ENCODE measurements around the gene KCNMB1. TPM values are rescaled to one million over a fixed set of nuclear protein-coding genes. Genes with fewer than 3 reads are reported as not detected.

The KCNMB1 gene
- total RNA-seq, 1 donor from 2014 or later, result 0.14 TPM

DNA sequence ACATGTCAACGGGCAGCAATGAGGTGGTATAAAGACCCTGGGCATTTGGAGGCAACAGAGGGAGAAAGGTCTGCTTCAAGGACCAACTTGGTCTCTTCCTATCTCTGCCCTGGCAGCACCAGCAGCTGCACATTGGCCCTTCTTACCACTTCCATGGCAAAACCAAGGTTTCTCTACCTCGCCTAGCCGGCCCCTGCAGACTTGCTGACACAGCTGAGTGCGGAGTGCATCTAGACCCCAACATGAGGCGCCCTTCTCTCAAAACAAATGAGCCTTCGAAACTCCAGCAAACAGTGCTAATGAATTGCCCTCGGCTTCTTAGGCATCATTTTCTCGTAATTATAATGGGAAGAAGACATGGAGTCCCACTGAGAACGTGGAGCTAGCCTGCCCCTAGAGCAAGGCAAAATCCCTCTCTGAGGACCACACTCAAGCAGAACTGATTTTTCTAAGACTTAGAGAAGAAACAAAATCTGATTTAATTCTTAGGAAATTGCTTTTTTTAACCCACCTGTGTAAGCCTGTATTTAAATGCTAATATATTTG lies 42.1 kb downstream of the KCNMB1 start:
- Histone ChIP-seq H3K4me2 (ENCODE audit: low read length) (no peak overlapping the region), H3K4me3 (ENCODE audit: insufficient read depth, low read depth, low read length) (no peak overlapping the region), H2AFZ (ENCODE audit: low read depth, low read length) (no peak overlapping the region), H3K36me3 (ENCODE audit: insufficient read depth, low read length) (no peaks in the 10 kb centered on the region), H4K20me1 (ENCODE audit: insufficient read depth, low read length) (no peaks in the 10 kb centered on the region), H3K9ac (ENCODE audit: low read length) (no peak overlapping the region), H3K27ac (ENCODE audit: low read depth, low read length) (no peak overlapping the region), H3K27me3 (ENCODE audit: insufficient read depth, low read length) (peaks cover 6% of the 10 kb centered on the region), H3K79me2 (ENCODE audit: insufficient read depth, low read length) (no peaks in the 10 kb centered on the region), H3K4me1 (ENCODE audit: insufficient read depth, low read length) (no peaks in the 10 kb centered on the region), H3K9me3 (ENCODE audit: insufficient read depth, low read depth, low read length) (no peaks in the 10 kb centered on the region)
- FAIRE-seq, result no peak
- no peak overlapping the region for H3K27ac Mint-ChIP-seq (ENCODE audit: unreplicated experiment)
- no peak for TF ChIP-seq EZH2 (IDR thresholded peaks at IDR 0.05; ENCODE audit: insufficient read depth, low read length)
- TF ChIP-seq, protein P1, sequence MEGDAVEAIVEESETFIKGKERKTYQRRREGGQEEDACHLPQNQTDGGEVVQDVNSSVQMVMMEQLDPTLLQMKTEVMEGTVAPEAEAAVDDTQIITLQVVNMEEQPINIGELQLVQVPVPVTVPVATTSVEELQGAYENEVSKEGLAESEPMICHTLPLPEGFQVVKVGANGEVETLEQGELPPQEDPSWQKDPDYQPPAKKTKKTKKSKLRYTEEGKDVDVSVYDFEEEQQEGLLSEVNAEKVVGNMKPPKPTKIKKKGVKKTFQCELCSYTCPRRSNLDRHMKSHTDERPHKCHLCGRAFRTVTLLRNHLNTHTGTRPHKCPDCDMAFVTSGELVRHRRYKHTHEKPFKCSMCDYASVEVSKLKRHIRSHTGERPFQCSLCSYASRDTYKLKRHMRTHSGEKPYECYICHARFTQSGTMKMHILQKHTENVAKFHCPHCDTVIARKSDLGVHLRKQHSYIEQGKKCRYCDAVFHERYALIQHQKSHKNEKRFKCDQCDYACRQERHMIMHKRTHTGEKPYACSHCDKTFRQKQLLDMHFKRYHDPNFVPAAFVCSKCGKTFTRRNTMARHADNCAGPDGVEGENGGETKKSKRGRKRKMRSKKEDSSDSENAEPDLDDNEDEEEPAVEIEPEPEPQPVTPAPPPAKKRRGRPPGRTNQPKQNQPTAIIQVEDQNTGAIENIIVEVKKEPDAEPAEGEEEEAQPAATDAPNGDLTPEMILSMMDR (IDR thresholded peaks at IDR 0.05; ENCODE audit: insufficient read depth, low read depth, low read length), result no peak
- H3K27me3 Mint-ChIP-seq (ENCODE audit: low read depth, unreplicated experiment), result peaks cover 22% of the 10 kb centered on the region
- no peak overlapping the region for H3K4me3 Mint-ChIP-seq (ENCODE audit: unreplicated experiment)
- H3K9me3 Mint-ChIP-seq (ENCODE audit: unreplicated experiment), result peaks cover 4% of the 10 kb centered on the region
- peaks cover 7% of the 10 kb centered on the region for H3K4me1 Mint-ChIP-seq (ENCODE audit: low read depth, unreplicated experiment)
- H3K36me3 Mint-ChIP-seq (ENCODE audit: low read depth, unreplicated experiment), result no peaks in the 10 kb centered on the region
- DNase-seq (ENCODE audit: low read depth), result no peak

DNA sequence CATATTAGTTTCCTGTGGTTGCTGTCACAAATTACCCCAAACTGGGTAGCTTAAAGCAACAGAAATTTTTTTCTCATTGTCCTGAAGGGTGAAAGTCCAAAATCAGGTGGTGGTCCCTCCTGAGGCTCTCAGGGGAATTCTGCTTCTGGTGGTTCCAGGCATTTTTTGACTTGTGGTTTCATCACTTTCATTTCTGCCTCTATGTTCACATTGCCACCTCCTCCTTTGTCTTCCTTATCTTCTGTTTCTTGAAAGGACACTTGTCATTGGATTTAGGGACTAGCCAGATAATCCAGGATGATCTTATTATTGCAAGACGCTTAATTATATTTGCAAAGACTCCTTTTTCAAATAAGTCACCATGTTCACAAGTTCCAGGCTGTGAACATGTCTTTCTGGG lies 43.2 kb downstream of the KCNMB1 start:
- no peak overlapping the region for H2AFZ ChIP-seq (ENCODE audit: low read depth, low read length)
- Mint-ChIP-seq H3K4me1 (ENCODE audit: low read depth, unreplicated experiment) (peaks cover 7% of the 10 kb centered on the region), H3K27me3 (ENCODE audit: low read depth, unreplicated experiment) (peaks cover 15% of the 10 kb centered on the region), H3K9me3 (ENCODE audit: unreplicated experiment) (peaks cover 4% of the 10 kb centered on the region), H3K4me3 (ENCODE audit: unreplicated experiment) (no peak overlapping the region), H3K36me3 (ENCODE audit: low read depth, unreplicated experiment) (no peaks in the 10 kb centered on the region), H3K27ac (ENCODE audit: unreplicated experiment) (no peak overlapping the region)
- no peak overlapping the region for H3K27ac ChIP-seq (ENCODE audit: low read depth, low read length)
- peaks cover 4% of the 10 kb centered on the region for H3K9me3 ChIP-seq (ENCODE audit: insufficient read depth, low read depth, low read length)
- peaks cover 3% of the 10 kb centered on the region for H3K27me3 ChIP-seq (ENCODE audit: insufficient read depth, low read length)
- no peak overlapping the region for H3K9ac ChIP-seq (ENCODE audit: low read length)
- H3K36me3 ChIP-seq (ENCODE audit: insufficient read depth, low read length), result no peaks in the 10 kb centered on the region
- no peaks in the 10 kb centered on the region for H3K4me1 ChIP-seq (ENCODE audit: insufficient read depth, low read length)
- no peak for FAIRE-seq
- H3K4me3 ChIP-seq (ENCODE audit: insufficient read depth, low read depth, low read length), result no peak overlapping the region
- no peaks in the 10 kb centered on the region for H4K20me1 ChIP-seq (ENCODE audit: insufficient read depth, low read length)
- H3K79me2 ChIP-seq (ENCODE audit: insufficient read depth, low read length), result no peaks in the 10 kb centered on the region
- TF ChIP-seq EZH2 (IDR thresholded peaks at IDR 0.05; ENCODE audit: insufficient read depth, low read length), result no peak
- TF ChIP-seq, protein P1 (IDR thresholded peaks at IDR 0.05; ENCODE audit: insufficient read depth, low read depth, low read length), result no peak
- no peak overlapping the region for H3K4me2 ChIP-seq (ENCODE audit: low read length)
- no peak for DNase-seq (ENCODE audit: low read depth)

DNA sequence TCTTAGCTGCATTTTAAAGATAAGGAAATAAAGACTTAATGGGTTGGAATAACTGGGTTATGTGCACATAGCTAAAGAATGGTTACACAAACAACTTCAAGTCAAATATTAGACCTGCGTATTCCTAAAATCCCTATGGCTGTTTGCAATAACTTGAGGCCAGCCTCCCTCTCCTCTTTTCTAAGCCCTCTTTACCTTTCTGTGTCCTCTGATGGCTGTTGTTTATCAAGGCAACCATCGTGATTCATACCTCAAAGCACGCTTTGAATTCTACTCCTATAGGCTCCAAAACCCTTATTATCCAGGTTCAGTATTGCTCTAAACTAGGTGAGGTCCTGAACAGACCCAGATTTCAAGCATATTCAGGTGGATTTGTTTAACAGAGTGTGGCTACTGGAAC lies 46.0 kb downstream of the KCNMB1 start:
- H3K4me3 Mint-ChIP-seq (ENCODE audit: unreplicated experiment), result no peak overlapping the region
- no peaks in the 10 kb centered on the region for H3K79me2 ChIP-seq (ENCODE audit: insufficient read depth, low read length)
- H3K9ac ChIP-seq (ENCODE audit: low read length), result no peak overlapping the region
- H3K27ac ChIP-seq (ENCODE audit: low read depth, low read length), result no peak overlapping the region
- FAIRE-seq, result no peak
- peaks cover 4% of the 10 kb centered on the region for H3K9me3 Mint-ChIP-seq (ENCODE audit: unreplicated experiment)
- TF ChIP-seq EZH2 (IDR thresholded peaks at IDR 0.05; ENCODE audit: insufficient read depth, low read length), result no peak
- TF ChIP-seq, protein P1 (IDR thresholded peaks at IDR 0.05; ENCODE audit: insufficient read depth, low read depth, low read length), result no peak
- H2AFZ ChIP-seq (ENCODE audit: low read depth, low read length), result no peak overlapping the region
- H3K36me3 Mint-ChIP-seq (ENCODE audit: low read depth, unreplicated experiment), result no peaks in the 10 kb centered on the region
- H3K4me1 ChIP-seq (ENCODE audit: insufficient read depth, low read length), result no peaks in the 10 kb centered on the region
- no peaks in the 10 kb centered on the region for H3K4me1 Mint-ChIP-seq (ENCODE audit: low read depth, unreplicated experiment)
- no peaks in the 10 kb centered on the region for H3K36me3 ChIP-seq (ENCODE audit: insufficient read depth, low read length)
- DNase-seq (ENCODE audit: low read depth), result no peak
- H3K4me2 ChIP-seq (ENCODE audit: low read length), result no peak overlapping the region
- no peak overlapping the region for H3K4me3 ChIP-seq (ENCODE audit: insufficient read depth, low read depth, low read length)
- H4K20me1 ChIP-seq (ENCODE audit: insufficient read depth, low read length), result no peaks in the 10 kb centered on the region
- peaks cover 15% of the 10 kb centered on the region for H3K27me3 Mint-ChIP-seq (ENCODE audit: low read depth, unreplicated experiment)
- H3K9me3 ChIP-seq (ENCODE audit: insufficient read depth, low read depth, low read length), result peaks cover 4% of the 10 kb centered on the region
- no peak overlapping the region for H3K27ac Mint-ChIP-seq (ENCODE audit: unreplicated experiment)
- H3K27me3 ChIP-seq (ENCODE audit: insufficient read depth, low read length), result peaks cover 3% of the 10 kb centered on the region

Measured in astrocyte (in vitro differentiated cells and primary cell).